Measurements from ENCODE around the gene TFR2. TPM values are rescaled to one million over a fixed set of nuclear protein-coding genes. Genes with fewer than 3 reads are reported as not detected.

TFR2 gene
- total and polyA plus RNA-seq, 9 of the 15 experiments (the other 6 are each of a cell fraction or from before 2014, with no cell fraction given): 3.8 to 123 (median 51.1) TPM

- no peak for TF ChIP-seq HDAC3 (IDR thresholded peaks at IDR 0.05; ENCODE audit: borderline replicate concordance, partially characterized antibody)
- peak; percentile 91 for TF ChIP-seq MTA3 (IDR thresholded peaks at IDR 0.05; ENCODE audit: borderline replicate concordance)
- TF ChIP-seq NRF1 (conservative IDR thresholded peaks at IDR 0.05 in 1 of 2, IDR thresholded peaks at IDR 0.05 in 1 of 2): peak; percentile 44 to 71; a peak in 3 of 4 replicates
- TF ChIP-seq TCFL5 (CRISPR knock-in tag; conservative IDR thresholded peaks at IDR 0.05): no peak
- peak; percentile 47 to 70; a peak in 2 of 4 replicates for TF ChIP-seq ETV6 (IDR thresholded peaks at IDR 0.05; ENCODE audit: borderline replicate concordance in 1 of 2, low read depth in 2 of 2, low read length in 1 of 2)
- TF ChIP-seq ETV6 (CRISPR knock-in tag; IDR thresholded peaks at IDR 0.05; ENCODE audit: borderline replicate concordance): no peak
- no peak for TF ChIP-seq CBX1 (IDR thresholded peaks at IDR 0.05; ENCODE audit: low read depth)
- no peak; the same call in 1 of the 2 replicates for TF ChIP-seq ZNF766 (CRISPR knock-in tag; conservative IDR thresholded peaks at IDR 0.05)
- TF ChIP-seq CC2D1A (IDR thresholded peaks at IDR 0.05): no peak
- peak; percentile 83 for TF ChIP-seq E2F1 (CRISPR knock-in tag; IDR thresholded peaks at IDR 0.05)
- TF ChIP-seq, protein P1, sequence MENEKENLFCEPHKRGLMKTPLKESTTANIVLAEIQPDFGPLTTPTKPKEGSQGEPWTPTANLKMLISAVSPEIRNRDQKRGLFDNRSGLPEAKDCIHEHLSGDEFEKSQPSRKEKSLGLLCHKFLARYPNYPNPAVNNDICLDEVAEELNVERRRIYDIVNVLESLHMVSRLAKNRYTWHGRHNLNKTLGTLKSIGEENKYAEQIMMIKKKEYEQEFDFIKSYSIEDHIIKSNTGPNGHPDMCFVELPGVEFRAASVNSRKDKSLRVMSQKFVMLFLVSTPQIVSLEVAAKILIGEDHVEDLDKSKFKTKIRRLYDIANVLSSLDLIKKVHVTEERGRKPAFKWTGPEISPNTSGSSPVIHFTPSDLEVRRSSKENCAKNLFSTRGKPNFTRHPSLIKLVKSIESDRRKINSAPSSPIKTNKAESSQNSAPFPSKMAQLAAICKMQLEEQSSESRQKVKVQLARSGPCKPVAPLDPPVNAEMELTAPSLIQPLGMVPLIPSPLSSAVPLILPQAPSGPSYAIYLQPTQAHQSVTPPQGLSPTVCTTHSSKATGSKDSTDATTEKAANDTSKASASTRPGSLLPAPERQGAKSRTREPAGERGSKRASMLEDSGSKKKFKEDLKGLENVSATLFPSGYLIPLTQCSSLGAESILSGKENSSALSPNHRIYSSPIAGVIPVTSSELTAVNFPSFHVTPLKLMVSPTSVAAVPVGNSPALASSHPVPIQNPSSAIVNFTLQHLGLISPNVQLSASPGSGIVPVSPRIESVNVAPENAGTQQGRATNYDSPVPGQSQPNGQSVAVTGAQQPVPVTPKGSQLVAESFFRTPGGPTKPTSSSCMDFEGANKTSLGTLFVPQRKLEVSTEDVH (IDR thresholded peaks at IDR 0.05; ENCODE audit: low read depth, partially characterized antibody): peak; percentile 48
- TF ChIP-seq RB1 (IDR thresholded peaks at IDR 0.05; ENCODE audit: low read depth): peak; percentile 98; the same call in 1 of the 2 replicates
- no peak for TF ChIP-seq ZNF143 (CRISPR knock-in tag; IDR thresholded peaks at IDR 0.05)
- 0 out of 2 replicates have a peak, but pooled peaks have one; percentile 7 for TF ChIP-seq GATAD2A (IDR thresholded peaks at IDR 0.05)
- TF ChIP-seq POLR2AphosphoS5 (IDR thresholded peaks at IDR 0.05; ENCODE audit: control insufficient read depth, insufficient read depth, low read depth, low read length): peak; percentile 48; the same call in 1 of the 2 replicates
- no peak for TF ChIP-seq CCAR2 (IDR thresholded peaks at IDR 0.05; ENCODE audit: low read depth, low read length)
- peak; percentile 66; the same call in 1 of the 2 replicates for TF ChIP-seq TAF7 (tag; IDR thresholded peaks at IDR 0.05)
- TF ChIP-seq NR4A1 (CRISPR knock-in tag; IDR thresholded peaks at IDR 0.05): no peak
- peak; percentile 75 for TF ChIP-seq NR4A1 (tag; IDR thresholded peaks at IDR 0.05)
- TF ChIP-seq MAFK (IDR thresholded peaks at IDR 0.05; ENCODE audit: low read length): 0 out of 2 replicates have a peak, but pooled peaks have one; percentile 15
- TF ChIP-seq KLF13 (tag; IDR thresholded peaks at IDR 0.05; ENCODE audit: borderline replicate concordance, low read depth): peak; percentile 64; the same call in 1 of the 2 replicates
- no peak for TF ChIP-seq ID3 (CRISPR knock-in tag; IDR thresholded peaks at IDR 0.05)
- TF ChIP-seq ID3 (tag; IDR thresholded peaks at IDR 0.05): peak; percentile 92
These were observed 32.1 kb upstream of the TFR2 start, which contains the start of gene GNB2 (continued) for GRCh38 chr7:100673302-100673941.

All from K562 (cell line).